Gastrocnemius medialis (tissue), 4 donors: Measurements from ENCODE around the gene FYTTD1.

ENCODE experiments used
- POLR2A ChIP-seq, 2 donors: fragments of 450-650 bp; IDR thresholded peaks; one replicate each; pipeline ENCODE4 v1.6.1; 2017; ENCODE audit warnings: antibody characterized with exemption in 2 of 2, mild to moderate bottlenecking in 2 of 2, moderate library complexity in 2 of 2
- TF ChIP-seq, protein P1 (sequence below), 5 experiments: fragments of 450-650 bp in 3 of 5; fragments of 200-600 bp in 2 of 5; sonication (generic) in 2 of 5; IDR thresholded peaks in 4 of 5; conservative IDR thresholded peaks in 1 of 5; 1 replicate in 4 of 5; 2 replicates in 1 of 5; pipeline ENCODE4 v1.5.1; 2016 to 2019; ENCODE audit warnings: antibody characterized with exemption in 5 of 5, mild to moderate bottlenecking in 3 of 5, moderate library complexity in 3 of 5

DNA sequence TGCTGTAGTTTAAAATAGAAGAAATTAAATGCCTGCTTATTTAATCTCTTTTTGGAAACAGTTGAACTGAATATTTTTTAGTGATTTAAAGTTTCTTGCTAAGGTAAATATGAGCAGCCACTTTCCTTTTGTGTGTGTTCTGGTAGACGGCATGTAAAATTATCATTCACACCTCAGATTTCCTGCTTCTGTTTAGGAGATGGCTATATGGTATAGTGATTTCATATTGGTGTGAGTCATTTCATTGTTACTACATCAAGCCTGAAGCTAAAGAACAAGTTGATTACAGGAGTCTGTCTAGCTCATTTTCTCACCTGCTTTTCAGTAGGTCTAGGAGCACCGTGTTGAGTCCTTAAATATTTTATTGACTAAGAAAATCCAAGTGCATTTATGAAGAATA, 43.6 kb downstream of the FYTTD1 start:
- TF ChIP-seq, protein P1, sequence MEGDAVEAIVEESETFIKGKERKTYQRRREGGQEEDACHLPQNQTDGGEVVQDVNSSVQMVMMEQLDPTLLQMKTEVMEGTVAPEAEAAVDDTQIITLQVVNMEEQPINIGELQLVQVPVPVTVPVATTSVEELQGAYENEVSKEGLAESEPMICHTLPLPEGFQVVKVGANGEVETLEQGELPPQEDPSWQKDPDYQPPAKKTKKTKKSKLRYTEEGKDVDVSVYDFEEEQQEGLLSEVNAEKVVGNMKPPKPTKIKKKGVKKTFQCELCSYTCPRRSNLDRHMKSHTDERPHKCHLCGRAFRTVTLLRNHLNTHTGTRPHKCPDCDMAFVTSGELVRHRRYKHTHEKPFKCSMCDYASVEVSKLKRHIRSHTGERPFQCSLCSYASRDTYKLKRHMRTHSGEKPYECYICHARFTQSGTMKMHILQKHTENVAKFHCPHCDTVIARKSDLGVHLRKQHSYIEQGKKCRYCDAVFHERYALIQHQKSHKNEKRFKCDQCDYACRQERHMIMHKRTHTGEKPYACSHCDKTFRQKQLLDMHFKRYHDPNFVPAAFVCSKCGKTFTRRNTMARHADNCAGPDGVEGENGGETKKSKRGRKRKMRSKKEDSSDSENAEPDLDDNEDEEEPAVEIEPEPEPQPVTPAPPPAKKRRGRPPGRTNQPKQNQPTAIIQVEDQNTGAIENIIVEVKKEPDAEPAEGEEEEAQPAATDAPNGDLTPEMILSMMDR (IDR thresholded peaks at IDR 0.05 in 4 of 5, conservative IDR thresholded peaks at IDR 0.05 in 1 of 5): no peak
- TF ChIP-seq POLR2A (IDR thresholded peaks at IDR 0.05): no peak
